ENCODE measurements around the gene TM4SF20. TPM values are rescaled to one million over a fixed set of nuclear protein-coding genes. Genes with fewer than 3 reads are reported as not detected.

TM4SF20 gene
- total and polyA plus RNA-seq, 4 donors: not detected

DNA sequence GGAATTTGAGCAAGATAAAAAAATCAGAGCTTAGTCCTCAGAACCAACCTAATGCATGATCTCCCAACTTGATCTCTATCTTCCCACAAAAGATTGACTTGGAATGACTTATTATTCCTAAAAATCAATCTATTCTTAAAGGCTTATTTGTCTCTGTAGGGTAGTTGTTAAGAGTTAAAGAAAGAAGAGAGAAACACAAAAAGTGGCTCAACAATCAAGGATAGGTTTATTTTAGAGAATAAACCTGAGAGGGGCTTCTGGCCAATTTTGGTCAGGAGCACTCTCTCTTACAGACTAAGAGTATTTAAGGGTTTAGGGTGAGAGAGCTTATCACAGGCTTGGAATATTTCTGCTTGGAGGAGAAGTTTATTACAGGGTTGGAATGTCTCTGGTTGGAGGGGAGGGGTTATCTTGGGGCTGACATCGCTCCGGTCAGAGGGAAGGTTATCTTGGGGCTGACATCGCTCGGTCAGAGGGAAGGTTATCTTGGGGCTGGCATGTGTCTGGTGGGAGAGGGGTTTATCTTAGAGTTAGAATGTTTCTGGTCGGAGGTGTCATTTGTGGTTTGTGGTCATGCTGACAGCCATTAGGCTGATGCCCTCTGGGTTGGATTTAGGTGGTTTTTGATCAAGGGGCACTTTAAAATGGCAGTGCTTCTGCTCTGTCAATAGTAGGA, 56.4 kb downstream of the TM4SF20 start:
- Histone ChIP-seq H3K4me3 (ENCODE audit: low read depth in 1 of 3, low read length in 3 of 3) (no peak overlapping the region), H3K27ac (ENCODE audit: low read depth in 1 of 2, low read length in 2 of 2) (no peak overlapping the region), H3K27me3 (ENCODE audit: control insufficient read depth in 4 of 4, insufficient read depth in 4 of 4, low read length in 3 of 4) (no peaks in the 10 kb centered on the region), H3K9me3 (ENCODE audit: control insufficient read depth in 4 of 4, low read length in 3 of 4) (peaks cover 0 to 1% (median 0%) of the 10 kb centered on the region in 4 donors), H3K4me1 (ENCODE audit: control insufficient read depth in 4 of 4, insufficient read depth in 4 of 4, low read length in 3 of 4) (peaks cover 2 to 21% (median 13%) of the 10 kb centered on the region in 4 donors), H3K36me3 (ENCODE audit: control insufficient read depth in 4 of 4, insufficient read depth in 3 of 4, low read depth in 1 of 4, low read length in 3 of 4) (no peaks in the 10 kb centered on the region), H3K9ac (ENCODE audit: low read depth in 1 of 2, low read length in 2 of 2) (no peak overlapping the region)
- no peak for TF ChIP-seq RXRA (IDR thresholded peaks at IDR 0.05)
- TF ChIP-seq HNF4A (conservative IDR thresholded peaks at IDR 0.05): no peak
- no peak for TF ChIP-seq RAD21 (IDR thresholded peaks at IDR 0.05)
- TF ChIP-seq TAF1 (conservative IDR thresholded peaks at IDR 0.05): no peak
- TF ChIP-seq NR2F2 (IDR thresholded peaks at IDR 0.05): no peak
- no peak for TF ChIP-seq ZBTB33 (IDR thresholded peaks at IDR 0.05)
- TF ChIP-seq FOXA2 (IDR thresholded peaks at IDR 0.05): no peak
- no peak for TF ChIP-seq REST (IDR thresholded peaks at IDR 0.05)
- no peak for TF ChIP-seq YY1 (IDR thresholded peaks at IDR 0.05)
- TF ChIP-seq, protein P1, sequence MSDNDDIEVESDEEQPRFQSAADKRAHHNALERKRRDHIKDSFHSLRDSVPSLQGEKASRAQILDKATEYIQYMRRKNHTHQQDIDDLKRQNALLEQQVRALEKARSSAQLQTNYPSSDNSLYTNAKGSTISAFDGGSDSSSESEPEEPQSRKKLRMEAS (IDR thresholded peaks at IDR 0.05): no peak
- TF ChIP-seq CTCF (IDR thresholded peaks at IDR 0.05; ENCODE audit: low read depth, low read length, missing input control): no peak
- TF ChIP-seq FOXA1 (IDR thresholded peaks at IDR 0.05): no peak
- TF ChIP-seq HNF4G (IDR thresholded peaks at IDR 0.05): no peak
- TF ChIP-seq SP1 (IDR thresholded peaks at IDR 0.05): no peak
- no peak for TF ChIP-seq EGR1 (IDR thresholded peaks at IDR 0.05; ENCODE audit: low read depth in 2 of 2)
- TF ChIP-seq GABPA (IDR thresholded peaks at IDR 0.05 in 1 of 2, conservative IDR thresholded peaks at IDR 0.05 in 1 of 2): no peak
- TF ChIP-seq, protein P2, sequence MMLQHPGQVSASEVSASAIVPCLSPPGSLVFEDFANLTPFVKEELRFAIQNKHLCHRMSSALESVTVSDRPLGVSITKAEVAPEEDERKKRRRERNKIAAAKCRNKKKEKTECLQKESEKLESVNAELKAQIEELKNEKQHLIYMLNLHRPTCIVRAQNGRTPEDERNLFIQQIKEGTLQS (IDR thresholded peaks at IDR 0.05): no peak
- TF ChIP-seq JUND (IDR thresholded peaks at IDR 0.05): no peak
- no peak for DNase-seq (ENCODE audit: low spot score)
- 85% methylated on average over 5 of the region's 5 CpGs for WGBS
